PC-9 (cell line): Measurements from ENCODE around the gene VTN. TPM values are rescaled to one million over a fixed set of nuclear protein-coding genes. Genes with fewer than 3 reads are reported as not detected.

Experiments
- BruUV-seq: library from RNA; stranded (reverse); fragments of 400-500 nt; replicated peaks from 2 replicates; lab custom pipeline; 2021; lab: Mats Ljungman, UMichigan
- CTCF ChIA-PET: fragments of 300-600 bp; sonication (Branson Sonifier 250); formaldehyde crosslinking; loops from one replicate; lab custom pipeline; 2022; ENCODE audit warnings: antibody characterized with exemption; lab: Charles Lee
- POLR2A ChIA-PET: fragments of 300-600 bp; sonication (Branson Sonifier 250); formaldehyde crosslinking; loops from one replicate; lab custom pipeline; 2022; ENCODE audit warnings: antibody characterized with exemption; ENCODE audit not compliant: unreplicated experiment; lab: Charles Lee
- DNase-seq, 2 experiments: peaks; one replicate each; pipeline versions ENCODE4 v3.0.0 to v3.0.0-alpha.2; 2015 to 2022; ENCODE audit warnings: mixed read lengths in 1 of 2
- H2AFZ ChIP-seq: fragments of 200-600 bp; sonication (generic); 2 replicates; pipeline ENCODE4 v1.8.1; 2017; ENCODE audit warnings: antibody characterized with exemption
- H3F3A ChIP-seq: fragments of 200-600 bp; sonication (generic); 2 replicates; pipeline ENCODE4 v1.8.1; 2017; ENCODE audit warnings: antibody characterized with exemption, mild to moderate bottlenecking, low read depth; ENCODE audit not compliant: insufficient read depth
- H3K27ac ChIP-seq: fragments of 200-600 bp; sonication (generic); 2 replicates; pipeline ENCODE4 v1.6.1; 2016; ENCODE audit warnings: mixed run types
- H3K27me3 ChIP-seq: fragments of 200-600 bp; sonication (generic); 2 replicates; pipeline ENCODE4 v1.6.1; 2016; ENCODE audit warnings: low read depth, mixed run types; ENCODE audit not compliant: insufficient read depth
- H3K36me3 ChIP-seq: fragments of 200-600 bp; sonication (generic); 2 replicates; pipeline ENCODE4 v1.6.1; 2016; ENCODE audit warnings: low read depth, mixed run types
- H3K4me1 ChIP-seq: fragments of 200-600 bp; sonication (generic); replicated peaks from 2 replicates; pipeline ENCODE4 v1.6.1; 2016; ENCODE audit warnings: mixed run types; ENCODE audit not compliant: insufficient read depth
- H3K4me2 ChIP-seq: fragments of 200-600 bp; sonication (generic); 2 replicates; pipeline ENCODE4 v1.6.1; 2017; ENCODE audit warnings: mixed run types
- H3K4me3 ChIP-seq: fragments of 200-600 bp; sonication (generic); 2 replicates; pipeline ENCODE4 v1.6.1; 2016; ENCODE audit warnings: mixed run types
- H3K79me2 ChIP-seq: fragments of 200-600 bp; sonication (generic); 2 replicates; pipeline ENCODE4 v1.6.1; 2017; ENCODE audit warnings: low read depth, mixed run types
- H3K9me2 ChIP-seq: fragments of 200-600 bp; sonication (generic); 2 replicates; pipeline ENCODE4 v1.8.1; 2017; ENCODE audit warnings: mild to moderate bottlenecking; ENCODE audit not compliant: insufficient read depth
- H3K9me3 ChIP-seq: fragments of 200-600 bp; sonication (generic); 2 replicates; pipeline ENCODE4 v1.8.1; 2016; ENCODE audit warnings: low read depth; ENCODE audit not compliant: insufficient read depth
- H4K20me1 ChIP-seq: fragments of 200-600 bp; sonication (generic); 2 replicates; pipeline ENCODE4 v1.8.1; 2017; ENCODE audit not compliant: insufficient read depth
- EZH2 ChIP-seq: fragments of 200-600 bp; sonication (generic); IDR thresholded peaks from 2 replicates; pipeline ENCODE4 v1.8.0; 2017; ENCODE audit warnings: antibody characterized with exemption, low read depth
- intact Hi-C: fragments of 100-400 bp; cut with micrococcal nuclease; formaldehyde crosslinking; loops from one replicate; pipeline ENCODE4 v1.10.0; 2022; ENCODE audit not compliant: unreplicated experiment
- total RNA-seq: library from RNA; stranded (reverse); gene quantifications from 2 replicates; pipeline ENCODE4 v1.2.3, GENCODE V29; 2021
- TF ChIP-seq, protein P1 (sequence below): fragments of 200-600 bp; sonication (generic); conservative IDR thresholded peaks from 2 replicates; pipeline ENCODE4 v1.6.1; 2017; ENCODE audit warnings: mixed run types, antibody characterized with exemption, mild to moderate bottlenecking, moderate library complexity

VTN gene
- total RNA-seq, 1 experiment from 2014 or later: not detected

DNA sequence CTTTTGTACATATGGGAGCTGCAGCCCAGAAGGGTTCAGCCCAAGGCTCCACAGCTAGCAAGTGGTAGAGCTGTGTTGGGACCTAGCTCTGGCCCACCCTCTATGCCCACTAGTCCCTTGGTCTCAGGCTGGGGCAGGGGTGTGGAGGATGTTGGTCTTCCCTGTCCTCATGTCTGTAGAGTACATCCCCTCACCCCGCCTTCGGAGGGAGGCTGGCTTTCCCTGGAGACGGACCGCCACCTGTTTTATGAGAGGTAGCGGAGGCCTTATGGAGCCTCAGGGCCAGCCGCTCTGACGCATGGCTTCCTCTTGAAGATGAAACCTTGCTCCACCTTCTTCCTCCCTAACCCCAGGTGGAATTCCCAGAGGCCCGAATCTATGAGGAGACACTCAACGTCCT lies 26.1 kb downstream of the VTN start:
- H2AFZ ChIP-seq: no peak overlapping the region
- no peak overlapping the region for H3K4me3 ChIP-seq
- TF ChIP-seq EZH2: no peak
- TF ChIP-seq, protein P1, sequence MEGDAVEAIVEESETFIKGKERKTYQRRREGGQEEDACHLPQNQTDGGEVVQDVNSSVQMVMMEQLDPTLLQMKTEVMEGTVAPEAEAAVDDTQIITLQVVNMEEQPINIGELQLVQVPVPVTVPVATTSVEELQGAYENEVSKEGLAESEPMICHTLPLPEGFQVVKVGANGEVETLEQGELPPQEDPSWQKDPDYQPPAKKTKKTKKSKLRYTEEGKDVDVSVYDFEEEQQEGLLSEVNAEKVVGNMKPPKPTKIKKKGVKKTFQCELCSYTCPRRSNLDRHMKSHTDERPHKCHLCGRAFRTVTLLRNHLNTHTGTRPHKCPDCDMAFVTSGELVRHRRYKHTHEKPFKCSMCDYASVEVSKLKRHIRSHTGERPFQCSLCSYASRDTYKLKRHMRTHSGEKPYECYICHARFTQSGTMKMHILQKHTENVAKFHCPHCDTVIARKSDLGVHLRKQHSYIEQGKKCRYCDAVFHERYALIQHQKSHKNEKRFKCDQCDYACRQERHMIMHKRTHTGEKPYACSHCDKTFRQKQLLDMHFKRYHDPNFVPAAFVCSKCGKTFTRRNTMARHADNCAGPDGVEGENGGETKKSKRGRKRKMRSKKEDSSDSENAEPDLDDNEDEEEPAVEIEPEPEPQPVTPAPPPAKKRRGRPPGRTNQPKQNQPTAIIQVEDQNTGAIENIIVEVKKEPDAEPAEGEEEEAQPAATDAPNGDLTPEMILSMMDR: no peak
- intact Hi-C loops: no loop called here
- peaks cover 3% of the 10 kb centered on the region; the same call in 1 of the 2 replicates for H4K20me1 ChIP-seq
- H3K9me3 ChIP-seq: no peaks in the 10 kb centered on the region
- peaks cover 24% of the 10 kb centered on the region for H3K36me3 ChIP-seq
- H3F3A ChIP-seq: peaks cover 44% of the 10 kb centered on the region
- no TSS peak for BruUV-seq
- ChIA-PET POLR2A (no interaction called here), CTCF (no interaction called here)
- no peaks in the 10 kb centered on the region for H3K9me2 ChIP-seq
- no peaks in the 10 kb centered on the region for H3K27me3 ChIP-seq
- H3K27ac ChIP-seq: no peak overlapping the region
- no peaks in the 10 kb centered on the region for H3K79me2 ChIP-seq
- no peak overlapping the region for H3K4me2 ChIP-seq
- no peak for DNase-seq
- peaks cover 26% of the 10 kb centered on the region for H3K4me1 ChIP-seq

DNA sequence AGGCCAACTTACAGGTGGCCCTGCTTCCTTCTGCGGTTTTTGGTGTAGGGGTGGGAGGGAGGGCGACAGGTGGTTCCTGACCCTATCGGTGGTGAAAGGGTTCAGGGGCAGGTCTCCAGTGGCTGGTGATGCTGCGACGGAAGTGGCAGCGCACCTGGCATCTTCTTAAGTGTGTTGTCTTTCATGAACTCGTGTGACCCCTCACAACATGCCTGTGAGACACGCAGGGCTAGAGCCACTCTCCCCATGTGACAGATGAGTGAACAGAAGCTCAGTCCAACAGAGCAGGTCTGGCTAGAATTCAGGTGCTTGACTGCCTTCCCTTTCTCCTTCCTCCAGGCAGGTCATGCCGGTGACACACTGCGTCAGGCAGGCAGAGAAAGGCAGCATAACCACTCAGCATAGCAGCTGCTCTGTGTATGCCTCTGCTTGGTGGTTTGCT lies 26.6 kb downstream of the VTN start:
- TF ChIP-seq, protein P1: no peak
- TF ChIP-seq EZH2: no peak
- no peak overlapping the region for H2AFZ ChIP-seq

DNA sequence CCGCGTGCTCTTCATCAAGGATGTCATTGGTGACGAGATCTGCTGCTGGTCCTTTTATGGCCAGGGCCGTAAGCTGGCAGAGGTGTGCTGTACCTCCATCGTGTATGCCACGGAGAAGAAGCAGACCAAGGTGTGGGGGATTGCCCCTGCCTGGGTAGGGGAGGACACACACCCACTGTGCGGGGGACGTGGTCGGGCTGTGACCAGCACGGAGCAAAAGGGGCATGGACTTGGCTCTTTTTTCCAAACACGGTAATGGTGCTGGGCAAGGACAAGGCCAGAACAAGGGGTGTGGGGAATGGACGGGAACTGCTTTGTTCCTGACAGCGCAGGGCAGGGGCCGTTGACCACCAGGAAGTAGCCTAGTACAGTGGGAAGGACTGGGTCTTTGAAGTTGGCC lies 27.8 kb downstream of the VTN start:
- Histone ChIP-seq H3K4me2 (no peak overlapping the region), H3K79me2 (peaks cover 14% of the 10 kb centered on the region), H3F3A (peaks cover 27% of the 10 kb centered on the region), H2AFZ (no peak overlapping the region), H4K20me1 (peaks cover 13% of the 10 kb centered on the region), H3K9me3 (no peaks in the 10 kb centered on the region), H3K4me3 (no peak overlapping the region), H3K36me3 (peaks cover 28% of the 10 kb centered on the region), H3K27me3 (no peaks in the 10 kb centered on the region), H3K4me1 (peaks cover 20% of the 10 kb centered on the region), H3K27ac (no peak overlapping the region), H3K9me2 (no peaks in the 10 kb centered on the region)
- intact Hi-C loops: no loop called here
- no peak for DNase-seq
- BruUV-seq: no TSS peak
- ChIA-PET POLR2A (no interaction called here), CTCF (no interaction called here)
- no peak for TF ChIP-seq EZH2
- TF ChIP-seq, protein P1: no peak

More for the DNA sequence above, 26.6 kb downstream of the VTN start:
- H3K27me3 ChIP-seq: no peaks in the 10 kb centered on the region
- no peak for DNase-seq
- H3K4me2 ChIP-seq: no peak overlapping the region
- peaks cover 24% of the 10 kb centered on the region for H3K36me3 ChIP-seq
- intact Hi-C loops: no loop called here
- H3K4me1 ChIP-seq: peaks cover 26% of the 10 kb centered on the region
- no peaks in the 10 kb centered on the region for H3K9me3 ChIP-seq
- H3K27ac ChIP-seq: no peak overlapping the region
- POLR2A ChIA-PET: no interaction called here
- CTCF ChIA-PET: no interaction called here
- H3F3A ChIP-seq: peaks cover 39% of the 10 kb centered on the region
- no peak overlapping the region for H3K4me3 ChIP-seq
- H3K79me2 ChIP-seq: peaks cover 2% of the 10 kb centered on the region; the same call in 1 of the 2 replicates
- H4K20me1 ChIP-seq: peaks cover 6% of the 10 kb centered on the region
- no peaks in the 10 kb centered on the region for H3K9me2 ChIP-seq
- no TSS peak for BruUV-seq
